Measurements from ENCODE around the gene ESM1. TPM values are rescaled to one million over a fixed set of nuclear protein-coding genes. Genes with fewer than 3 reads are reported as not detected.

Gene ESM1
- polyA plus RNA-seq, 1 experiment = 0.27 TPM

- no peak for TF ChIP-seq CTCF (IDR thresholded peaks at IDR 0.05; ENCODE audit: low read depth, low read length)
- peaks cover 11% of the 10 kb centered on the region for H3K27me3 ChIP-seq (ENCODE audit: control insufficient read depth, insufficient read depth, low read length)
- CTCF ChIA-PET = interaction anchor here (1.1 to 2.6 kb wide), 4 partner anchors 26 to 190 kb away, joined by 3 to 14 read pairs (median 9); partner anchors contain the start of gene GPX8
- no peak overlapping the region for H3K27ac ChIP-seq (ENCODE audit: low read depth, low read length)
- no peak for DNase-seq (ENCODE audit: low read depth, low spot score)
- H3K4me3 ChIP-seq (ENCODE audit: low read depth, low read length) = no peak overlapping the region
- H3K9me3 ChIP-seq (ENCODE audit: control insufficient read depth, insufficient read depth, low read length) = no peaks in the 10 kb centered on the region
- POLR2A ChIA-PET = no interaction called here
Observed at GRCh38 chr5:54969856-54970828, 15.3 kb downstream of the ESM1 start.

DNA sequence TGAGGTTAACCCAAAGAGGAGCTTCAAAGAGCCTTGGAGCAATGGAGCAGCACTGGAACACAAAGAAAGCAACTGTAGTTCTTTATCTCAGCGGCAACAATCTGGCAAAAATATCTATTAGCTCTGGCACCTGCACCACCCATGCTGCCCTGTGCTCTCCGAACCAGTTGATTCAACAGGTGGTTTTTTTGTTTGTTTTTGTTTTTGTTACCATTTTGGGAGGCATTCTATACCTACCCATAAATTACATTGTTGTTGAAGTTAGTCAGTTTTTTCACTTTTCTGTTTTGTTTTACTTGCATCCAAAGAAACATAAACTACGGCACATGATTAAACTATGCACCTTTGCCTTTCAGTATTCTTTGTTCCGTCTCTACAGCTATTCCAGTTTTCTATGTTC, 16.2 kb downstream of the ESM1 start:
- DNase-seq (ENCODE audit: low read depth, low spot score) = no peak
- ChIA-PET CTCF (interaction anchor here (1.9 to 2.5 kb wide), 2 partner anchors 25 to 177 kb away, joined by 7 to 11 read pairs; no protein-coding TSS in a partner anchor), POLR2A (no interaction called here)
- no peak overlapping the region for H3K27ac ChIP-seq (ENCODE audit: low read depth, low read length)
- H3K27me3 ChIP-seq (ENCODE audit: control insufficient read depth, insufficient read depth, low read length) = peaks cover 11% of the 10 kb centered on the region
- H3K4me3 ChIP-seq (ENCODE audit: low read depth, low read length) = no peak overlapping the region
- no peak for TF ChIP-seq CTCF (IDR thresholded peaks at IDR 0.05; ENCODE audit: low read depth, low read length)
- no peaks in the 10 kb centered on the region for H3K9me3 ChIP-seq (ENCODE audit: control insufficient read depth, insufficient read depth, low read length)

DNA sequence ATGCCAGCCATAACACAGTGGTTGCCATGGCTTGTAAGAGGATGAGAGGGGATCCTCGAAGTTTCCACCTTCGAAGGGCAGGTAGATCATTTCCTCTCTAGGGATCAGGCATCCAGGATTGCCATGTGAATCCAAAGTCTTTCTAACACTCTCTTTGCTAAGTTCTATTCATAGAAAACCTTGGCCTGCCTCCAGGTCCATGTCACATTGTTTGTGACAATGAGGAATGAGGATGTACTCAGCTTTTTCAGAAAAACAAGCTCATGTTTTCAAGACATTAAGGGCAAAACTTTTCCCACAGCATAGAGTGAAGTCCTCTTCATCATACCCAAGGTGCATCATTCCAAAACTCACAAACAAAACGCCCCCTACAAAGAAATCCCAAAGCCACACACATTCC, 19.6 kb downstream of the ESM1 start:
- DNase-seq (ENCODE audit: low read depth, low spot score) = no peak
- TF ChIP-seq CTCF (IDR thresholded peaks at IDR 0.05; ENCODE audit: low read depth, low read length) = no peak
- no peak overlapping the region for H3K27ac ChIP-seq (ENCODE audit: low read depth, low read length)
- H3K4me3 ChIP-seq (ENCODE audit: low read depth, low read length) = no peak overlapping the region
- CTCF ChIA-PET = interaction anchor here (1.9 to 2.5 kb wide), 2 partner anchors 22 to 181 kb away, joined by 5 to 9 read pairs; no protein-coding TSS in a partner anchor
- POLR2A ChIA-PET = no interaction called here
- no peaks in the 10 kb centered on the region for H3K9me3 ChIP-seq (ENCODE audit: control insufficient read depth, insufficient read depth, low read length)
- peaks cover 25% of the 10 kb centered on the region for H3K27me3 ChIP-seq (ENCODE audit: control insufficient read depth, insufficient read depth, low read length)

DNA sequence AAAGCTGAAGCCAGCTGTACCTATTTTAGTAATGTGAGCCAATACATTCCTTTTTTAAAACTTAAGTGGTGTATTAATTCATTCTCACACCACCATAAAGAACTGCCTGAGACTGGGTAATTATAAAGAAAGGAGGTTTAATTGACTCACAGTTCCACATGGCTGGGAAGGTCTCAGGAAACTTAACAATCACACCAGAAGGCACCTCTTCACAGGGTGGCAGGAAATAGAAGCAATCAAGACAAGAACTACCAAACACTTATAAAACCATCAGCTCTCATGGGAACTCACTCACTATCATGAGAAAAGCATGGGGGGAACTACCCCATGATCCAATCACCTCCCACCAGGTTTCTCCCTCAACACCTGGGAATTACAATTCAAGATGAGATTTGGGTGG, 21.0 kb downstream of the ESM1 start:
- H3K27ac ChIP-seq (ENCODE audit: low read depth, low read length) = no peak overlapping the region
- CTCF ChIA-PET = interaction anchor here (0.8 to 2.5 kb wide), 4 partner anchors 20 to 182 kb away, joined by 3 to 9 read pairs (median 7); no protein-coding TSS in a partner anchor
- POLR2A ChIA-PET = no interaction called here
- H3K9me3 ChIP-seq (ENCODE audit: control insufficient read depth, insufficient read depth, low read length) = no peaks in the 10 kb centered on the region
- peaks cover 29% of the 10 kb centered on the region for H3K27me3 ChIP-seq (ENCODE audit: control insufficient read depth, insufficient read depth, low read length)
- no peak overlapping the region for H3K4me3 ChIP-seq (ENCODE audit: low read depth, low read length)
- no peak for DNase-seq (ENCODE audit: low read depth, low spot score)
- TF ChIP-seq CTCF (IDR thresholded peaks at IDR 0.05; ENCODE audit: low read depth, low read length) = no peak
